Hippocampal formation (tissue), 2 donors: ENCODE measurements around the gene HSPA4.
"Not testable (repeated sequence)": the region's sequence is repeated elsewhere in the genome, so short reads cannot be mapped to it uniquely, and the experiment has no call there.

Experiments used
- DNase-seq, 2 donors: peaks; one replicate each; lab custom pipeline; 2025; lab: John Stamatoyannopoulos, UW

The HSPA4 gene

GRCh38 chr5:133051542-133052316, at the start of gene HSPA4:
Gene HSPA4, plus strand, starts transcription at chr5:133052013. Its CDS starts 238 bp downstream, at chr5:133052251.
- peak; percentile 94 to 95 for DNase-seq

- no peak for DNase-seq
Measured at GRCh38 chr5:133006653-133007052, 45.2 kb upstream of the HSPA4 start.

GRCh38 chr5:133008455-133008854, 43.4 kb upstream of the HSPA4 start:
- DNase-seq = not testable (repeated sequence)

- DNase-seq = no peak
Measured at GRCh38 chr5:133015466-133015865, 36.3 kb upstream of the HSPA4 start.

GRCh38 chr5:133017964-133018363, 33.8 kb upstream of the HSPA4 start:
- no peak for DNase-seq

GRCh38 chr5:133019471-133019870, 32.3 kb upstream of the HSPA4 start:
- DNase-seq = not testable (repeated sequence)

DNA sequence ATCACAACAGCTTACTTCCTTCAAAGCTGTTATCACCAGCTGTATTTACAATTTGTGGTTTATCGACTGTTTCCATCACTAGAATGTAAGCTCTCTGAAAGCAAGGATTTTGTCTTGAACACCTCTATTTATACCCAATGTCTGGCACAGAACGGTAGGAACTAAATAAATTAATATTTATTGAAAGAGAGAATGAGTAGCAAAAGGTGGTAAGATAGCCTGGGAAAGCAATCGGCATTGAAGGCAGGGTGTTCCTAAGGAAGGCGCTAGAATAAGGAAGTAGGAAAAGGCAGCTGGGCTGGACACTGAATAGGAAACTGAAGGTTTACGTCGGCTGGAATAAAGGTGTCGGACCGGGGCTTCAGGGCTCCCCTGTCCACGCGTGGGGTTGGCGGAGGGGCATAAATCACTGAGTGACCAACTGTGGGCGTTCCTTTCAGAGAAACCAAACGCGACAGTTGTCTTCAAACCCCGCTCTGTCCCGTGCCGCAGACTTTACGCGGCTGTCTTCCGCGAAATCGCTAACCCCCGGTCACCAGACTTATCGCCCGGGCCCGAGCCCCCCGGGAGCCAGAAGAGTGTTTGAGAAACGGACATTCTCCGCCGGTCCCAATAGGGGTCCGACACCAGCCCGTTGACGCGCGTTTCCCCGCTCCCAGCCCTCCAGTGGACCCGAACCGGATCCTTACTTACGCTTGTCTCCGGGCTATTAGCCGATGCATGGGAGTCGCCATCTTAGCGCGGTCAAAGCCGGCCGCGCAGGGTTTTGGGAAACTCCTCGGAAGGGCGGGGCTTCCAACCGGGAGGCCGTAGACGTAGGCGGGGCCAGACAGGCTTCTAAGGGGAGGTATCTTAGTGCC, 25.8 kb upstream of the HSPA4 start, which contains the start of gene ZCCHC10:
TSS of gene ZCCHC10 (minus strand) at position 746 of the 860 bp plus-strand sequence. CDS start at position 734, 12 bp downstream.
- DNase-seq = peak; percentile 89 to 94

GRCh38 chr5:133026664-133027153, 25.1 kb upstream of the HSPA4 start:
- no peak for DNase-seq

- DNase-seq = no peak
Measured at GRCh38 chr5:133029416-133029815, 22.4 kb upstream of the HSPA4 start.

GRCh38 chr5:133030343-133031005, 21.3 kb upstream of the HSPA4 start:
- no peak for DNase-seq

DNA sequence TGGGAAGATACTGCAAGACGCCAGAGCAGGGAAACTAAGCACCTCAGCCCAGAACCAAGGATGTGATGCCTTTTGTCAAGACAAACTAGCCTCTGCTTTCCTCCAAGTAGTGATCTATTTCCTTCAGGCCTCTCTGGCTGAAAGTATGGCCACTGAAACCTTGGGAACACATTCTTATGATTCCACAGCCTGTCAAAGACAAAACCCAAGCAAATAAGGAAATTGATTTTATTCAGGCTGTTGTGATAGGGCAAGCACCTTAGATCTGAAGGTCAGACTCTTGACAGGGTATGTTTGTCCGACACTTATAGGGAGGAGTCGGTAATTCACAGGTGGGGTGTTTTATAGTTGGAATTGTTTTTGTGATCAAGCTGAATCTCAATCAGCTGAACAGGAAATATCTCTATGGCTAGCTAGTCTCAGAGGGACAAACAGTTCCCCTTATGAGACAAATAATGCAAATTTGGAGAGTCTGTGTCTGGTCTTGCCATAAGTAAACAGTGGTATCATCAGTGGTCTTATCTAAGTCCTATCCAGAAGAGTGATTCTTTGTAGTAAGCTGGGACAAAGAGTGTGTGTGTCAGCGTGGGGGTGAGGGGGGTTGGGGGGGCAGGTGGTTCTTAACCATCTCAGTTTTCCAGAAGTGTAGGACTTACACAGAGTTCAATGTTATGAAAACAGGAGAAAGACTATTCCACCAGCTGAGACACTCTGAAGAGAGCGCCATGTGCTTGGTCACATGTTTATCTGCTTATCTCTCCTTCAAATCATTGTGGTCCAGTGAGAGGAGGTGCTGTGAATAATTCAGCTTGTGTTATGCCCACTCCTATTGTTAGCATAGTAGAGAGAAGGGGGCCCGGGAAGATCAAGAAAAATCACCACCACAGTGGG, 18.7 kb upstream of the HSPA4 start:
- DNase-seq = no peak

GRCh38 chr5:133034064-133034463, 17.7 kb upstream of the HSPA4 start:
- no peak for DNase-seq

GRCh38 chr5:133035224-133035623, 16.6 kb upstream of the HSPA4 start:
- DNase-seq = no peak

GRCh38 chr5:133036677-133037076, 15.1 kb upstream of the HSPA4 start:
- not testable (repeated sequence) for DNase-seq

DNA sequence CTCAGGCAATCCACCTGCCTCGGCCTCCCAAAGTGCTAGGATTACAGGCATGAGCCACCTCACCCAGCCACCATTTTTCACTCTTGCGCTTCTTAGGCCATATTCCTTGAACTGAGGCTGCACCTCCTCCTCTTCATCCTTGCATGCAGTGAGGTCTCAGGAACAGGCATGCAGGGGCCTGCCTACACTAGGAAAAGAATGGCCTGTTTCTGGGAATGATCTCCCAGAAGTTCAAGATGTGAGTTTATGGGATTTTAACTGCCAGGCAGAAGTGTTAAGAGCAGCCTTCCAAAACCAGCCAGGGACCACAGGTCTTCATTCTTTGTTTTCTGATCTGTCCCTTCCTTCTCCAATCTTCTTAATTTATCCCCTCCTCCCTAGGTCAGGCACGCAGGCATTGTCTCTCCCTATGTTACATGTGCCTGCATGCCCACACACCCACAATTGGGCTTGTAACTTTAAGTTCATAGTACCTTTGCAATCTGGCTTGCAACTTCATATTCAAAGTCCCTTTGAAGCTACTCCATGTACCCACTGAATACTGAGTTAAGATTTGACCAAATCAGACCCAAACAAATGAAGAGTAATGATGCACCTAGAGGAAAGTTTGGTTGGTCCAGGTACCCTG, 10.5 kb upstream of the HSPA4 start:
- DNase-seq = no peak

GRCh38 chr5:133041910-133042309, 9.9 kb upstream of the HSPA4 start:
- DNase-seq = no peak

GRCh38 chr5:133046560-133046959, 5.3 kb upstream of the HSPA4 start:
- not testable (repeated sequence) for DNase-seq

DNA sequence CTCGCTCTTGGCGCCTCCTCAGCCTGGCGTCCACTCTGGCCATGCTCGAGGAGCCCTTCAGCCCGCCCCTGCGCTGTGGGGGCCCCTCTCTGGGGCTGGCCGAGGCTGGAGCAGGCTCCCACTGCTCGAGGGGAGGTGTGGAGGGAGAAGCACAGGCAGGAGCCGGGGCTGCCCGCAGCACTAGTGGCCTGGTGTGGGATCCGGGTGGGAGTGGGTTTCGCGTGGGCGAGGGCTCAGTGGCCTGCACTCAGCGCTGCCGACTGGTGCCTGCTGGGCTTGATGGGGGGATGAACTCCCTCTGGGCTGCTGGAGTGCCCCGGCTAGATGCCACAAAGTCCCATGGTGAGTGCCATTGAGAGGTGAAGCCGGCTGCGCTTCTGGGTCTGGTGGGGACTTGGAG, 4.4 kb upstream of the HSPA4 start:
- no peak for DNase-seq

- DNase-seq = no peak
Measured at GRCh38 chr5:133048993-133049725, 2.7 kb upstream of the HSPA4 start.

DNA sequence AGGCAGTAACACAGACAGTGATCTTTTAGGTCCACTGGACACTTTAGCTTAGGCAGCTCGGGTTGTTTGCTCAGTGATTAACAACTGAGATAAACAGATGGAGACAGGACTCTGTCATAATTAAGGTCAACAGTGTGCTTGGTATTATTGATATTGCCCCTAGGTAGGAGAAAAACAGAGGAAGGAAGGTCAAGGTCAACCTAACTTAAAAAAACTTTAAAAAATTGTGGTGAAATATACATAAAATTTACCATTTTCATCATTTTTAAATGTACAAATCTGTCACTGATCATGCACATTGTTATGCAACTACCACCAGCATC, 2.1 kb upstream of the HSPA4 start:
- DNase-seq = no peak
